Measurements from ENCODE around the gene MSN.
A peak's percentile ranks its signal among the peaks of the same experiment; 100 is the strongest.
"Not testable (repeated sequence)": the region's sequence is repeated elsewhere in the genome, so short reads cannot be mapped to it uniquely, and the experiment has no call there.

The MSN gene

DNA sequence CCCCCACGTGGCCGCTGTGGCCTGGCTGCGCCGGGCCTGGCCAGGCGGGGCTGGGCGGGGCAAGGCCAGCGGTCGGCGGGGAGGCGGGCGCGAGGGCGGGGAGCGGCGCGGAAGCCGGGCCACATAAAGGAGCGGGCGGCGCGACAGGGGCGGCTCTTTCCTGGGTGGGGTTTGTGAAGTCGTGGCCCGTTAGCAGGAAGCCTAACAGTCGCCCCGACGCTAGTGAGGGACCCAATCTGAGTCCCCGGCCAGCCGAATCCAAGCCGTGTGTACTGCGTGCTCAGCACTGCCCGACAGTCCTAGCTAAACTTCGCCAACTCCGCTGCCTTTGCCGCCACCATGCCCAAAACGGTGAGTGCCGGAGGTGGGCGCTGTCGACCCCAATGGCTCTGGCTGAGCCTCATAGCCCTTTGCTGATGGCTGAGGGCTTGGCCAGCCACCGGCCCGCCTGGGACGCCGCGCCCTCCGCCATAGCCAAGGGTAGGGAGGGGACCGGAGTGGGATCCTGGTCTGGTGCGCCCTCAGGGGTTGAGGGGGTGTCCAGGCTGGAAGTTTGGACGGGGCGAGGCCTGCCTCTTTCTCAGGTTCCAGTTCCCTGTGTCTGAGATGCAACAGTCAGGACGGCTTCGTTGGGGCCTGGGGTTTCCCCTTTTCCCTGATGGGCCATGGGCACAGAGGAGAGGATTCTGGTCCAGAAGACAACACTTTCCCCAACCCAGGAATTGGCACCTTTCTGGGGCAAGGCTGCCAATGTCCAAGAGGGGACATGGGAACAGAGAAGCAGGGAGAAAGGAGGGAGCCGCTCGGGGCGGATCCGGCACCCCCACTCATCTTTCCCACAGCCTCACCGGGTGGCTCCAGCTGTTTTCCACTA, at the start of gene MSN:
Gene MSN, plus strand, starts transcription at position 152 of the 874 bp plus-strand sequence. Its CDS starts 188 bp downstream, at position 340.
- peak; percentile 52 for DNase-seq
- in situ Hi-C loops (cut with HindIII; ENCODE audit: low pct_ligation_motif_present, low pct_unique_long_range_greater_than_20kb, low sequenced_read_pairs), result no loop called here

DNA sequence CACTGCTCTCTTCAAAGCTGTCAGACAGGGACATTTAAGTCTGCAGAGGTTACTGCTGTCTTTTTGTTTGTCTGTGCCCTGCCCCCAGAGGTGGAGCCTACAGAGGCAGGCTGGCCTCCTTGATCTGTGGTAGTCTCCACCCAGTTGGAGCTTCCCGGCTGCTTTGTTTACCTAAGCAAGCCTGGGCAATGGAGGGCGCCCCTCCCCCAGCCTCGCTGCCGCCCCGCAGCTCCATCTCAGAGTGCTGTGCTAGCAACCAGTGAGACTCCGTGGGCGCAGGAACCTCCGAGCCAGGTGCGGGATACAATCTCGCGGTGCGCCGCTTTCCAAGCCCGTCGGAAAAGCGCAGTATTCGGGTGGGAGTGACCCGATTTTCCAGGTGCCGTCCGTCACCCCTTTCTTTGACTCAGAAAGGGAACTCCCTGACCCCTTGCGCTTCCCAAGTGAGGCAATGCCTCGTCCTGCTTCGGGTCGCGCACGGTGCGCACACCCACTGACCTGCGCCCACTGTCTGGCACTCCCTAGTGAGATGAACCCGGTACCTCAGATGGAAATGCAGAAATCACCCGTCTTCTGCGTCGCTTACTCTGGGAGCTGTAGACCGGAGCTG, 47.3 kb upstream of the MSN start:
- DNase-seq, result peak; percentile 14
- in situ Hi-C loops (cut with HindIII; ENCODE audit: low pct_ligation_motif_present, low pct_unique_long_range_greater_than_20kb, low sequenced_read_pairs), result not testable (repeated sequence)

DNA sequence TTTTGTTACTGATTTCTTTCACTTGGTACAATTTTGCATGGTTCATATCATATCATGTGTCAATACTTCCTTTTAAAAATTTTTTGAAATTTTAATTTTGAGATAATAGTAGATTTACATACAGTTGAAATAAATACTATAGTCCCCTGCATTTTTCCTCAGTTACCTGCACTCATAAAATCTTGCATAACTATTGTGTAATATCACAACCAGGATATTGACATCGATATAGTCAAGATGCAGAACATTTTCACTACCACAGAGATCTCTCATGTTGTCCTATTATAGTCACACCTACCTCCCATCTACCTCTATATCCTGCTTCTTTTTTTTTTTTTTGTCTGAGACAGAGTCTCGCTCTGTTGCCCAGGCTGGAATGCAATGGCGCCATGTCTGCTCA, 36.7 kb upstream of the MSN start:
- DNase-seq, result no peak
- in situ Hi-C loops (cut with HindIII; ENCODE audit: low pct_ligation_motif_present, low pct_unique_long_range_greater_than_20kb, low sequenced_read_pairs), result no loop called here

DNA sequence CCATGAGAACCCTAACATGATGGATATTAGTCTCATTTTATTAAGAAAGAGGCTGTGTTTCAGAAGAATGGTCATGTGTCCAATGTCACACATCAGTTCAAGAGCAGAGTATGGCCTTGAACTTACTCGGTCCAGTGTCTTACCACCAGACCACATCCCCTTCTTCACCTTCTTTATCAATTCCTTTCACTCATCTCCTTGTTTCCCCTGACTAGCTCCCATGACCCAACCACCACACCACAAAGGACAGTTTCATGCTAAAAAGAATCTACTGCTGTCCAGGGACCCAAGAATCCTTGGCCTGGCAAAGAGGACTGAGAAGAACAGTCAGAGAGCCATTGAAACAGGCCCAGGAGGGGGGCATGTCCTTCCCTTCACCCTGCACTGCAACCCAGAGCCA, 33.6 kb upstream of the MSN start:
- in situ Hi-C loops (cut with HindIII; ENCODE audit: low pct_ligation_motif_present, low pct_unique_long_range_greater_than_20kb, low sequenced_read_pairs), result no loop called here
- DNase-seq, result no peak

DNA sequence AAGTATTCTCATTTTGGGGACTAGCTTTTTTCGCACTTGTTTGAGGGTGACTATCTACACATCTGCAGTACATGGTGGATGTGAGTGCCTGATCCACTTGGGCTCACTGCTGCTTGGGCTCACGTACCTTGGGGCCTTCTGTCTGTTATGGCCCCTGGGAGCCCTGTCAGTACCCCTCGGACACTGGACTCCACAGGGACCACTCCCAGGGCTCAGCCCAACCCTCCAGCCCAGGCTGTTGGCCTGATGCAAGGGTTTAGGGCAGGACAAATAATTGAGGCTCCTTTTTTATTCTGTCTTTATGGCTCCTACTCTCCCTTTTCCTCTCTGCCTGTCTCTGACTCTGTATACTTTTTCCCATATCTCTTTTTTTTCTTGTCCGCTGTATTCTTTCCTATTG, 32.7 kb upstream of the MSN start:
- in situ Hi-C loops (cut with HindIII; ENCODE audit: low pct_ligation_motif_present, low pct_unique_long_range_greater_than_20kb, low sequenced_read_pairs), result no loop called here
- DNase-seq, result no peak

- in situ Hi-C loops (cut with HindIII; ENCODE audit: low pct_ligation_motif_present, low pct_unique_long_range_greater_than_20kb, low sequenced_read_pairs), result no loop called here
- no peak for DNase-seq
Observed at GRCh38 chrX:65635378-65635777, 32.1 kb upstream of the MSN start.

DNA sequence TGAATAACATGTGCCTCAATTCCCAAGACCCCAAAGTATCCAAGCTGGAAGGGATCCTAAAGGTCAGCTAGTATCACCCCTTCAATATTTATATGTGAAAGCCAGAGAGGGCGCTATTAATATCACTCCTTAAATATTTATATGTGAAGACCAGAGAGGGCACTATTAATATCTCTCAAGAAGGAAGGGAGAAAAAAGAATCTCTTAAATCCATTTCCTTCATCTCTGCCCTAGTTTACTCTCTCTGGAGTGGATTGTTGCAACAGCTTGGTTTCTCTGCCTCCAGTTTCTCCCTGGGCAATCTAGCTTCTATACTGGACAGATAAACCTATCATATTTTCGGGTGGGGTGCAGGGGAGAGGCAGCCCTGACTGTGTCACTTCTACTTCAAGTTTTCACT, 31.6 kb upstream of the MSN start:
- no peak for DNase-seq
- in situ Hi-C loops (cut with HindIII; ENCODE audit: low pct_ligation_motif_present, low pct_unique_long_range_greater_than_20kb, low sequenced_read_pairs), result no loop called here

GRCh38 chrX:65636261-65636660, 31.2 kb upstream of the MSN start:
- DNase-seq; in situ Hi-C loops (cut with HindIII; ENCODE audit: low pct_ligation_motif_present, low pct_unique_long_range_greater_than_20kb, low sequenced_read_pairs): not testable (repeated sequence)

DNA sequence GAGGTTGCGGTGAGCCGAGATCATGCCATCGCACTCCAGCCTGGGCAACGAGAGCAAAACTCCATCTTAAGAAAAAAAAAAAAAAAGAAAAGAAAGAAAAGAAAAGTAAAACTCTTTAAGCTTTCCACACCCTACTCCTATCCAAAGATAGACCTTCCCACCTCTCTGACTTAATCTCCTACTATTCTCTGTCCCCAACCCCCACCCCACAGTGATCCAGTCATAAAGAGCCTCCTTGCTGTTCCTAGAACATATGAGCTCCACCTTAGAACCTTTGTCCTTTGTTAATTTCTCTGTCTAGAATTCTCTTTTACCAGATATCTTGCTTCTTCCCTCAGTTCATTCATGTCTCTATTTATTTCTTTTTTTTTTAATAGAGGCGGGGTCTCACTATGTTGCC, 30.1 kb upstream of the MSN start:
- DNase-seq, result no peak

DNA sequence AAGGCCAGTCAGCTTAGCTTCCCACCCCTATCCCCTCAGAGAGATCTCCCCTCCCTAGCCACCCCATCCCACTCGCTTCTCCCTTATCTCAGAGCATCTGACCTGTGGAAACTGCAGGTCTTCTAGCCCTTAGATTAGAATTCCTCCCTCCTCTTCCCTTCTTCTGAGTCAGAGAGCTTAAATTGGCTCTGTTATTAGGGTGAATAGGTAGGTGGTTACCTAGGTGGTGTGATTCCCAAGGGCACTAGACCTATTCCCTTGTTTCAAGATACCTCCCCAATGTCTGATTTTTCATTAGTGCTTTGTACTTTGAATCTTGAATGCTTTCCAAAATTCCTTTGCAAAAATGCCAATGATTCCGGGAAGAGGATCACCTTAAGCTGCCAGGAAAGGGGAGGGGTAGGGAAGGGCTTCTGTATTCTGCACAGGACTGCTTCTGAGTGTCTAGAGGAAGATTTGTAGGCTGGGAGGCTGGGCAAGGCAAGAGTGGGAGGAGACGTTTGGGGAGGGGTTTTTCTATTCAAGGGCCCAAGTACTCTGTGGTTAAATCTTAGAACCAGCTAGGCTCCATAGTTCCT, 24.5 kb upstream of the MSN start:
- in situ Hi-C loops (cut with HindIII; ENCODE audit: low pct_ligation_motif_present, low pct_unique_long_range_greater_than_20kb, low sequenced_read_pairs), result no loop called here
- DNase-seq, result peak; percentile 6

More for the DNA sequence above, 30.1 kb upstream of the MSN start:
- in situ Hi-C loops (cut with HindIII; ENCODE audit: low pct_ligation_motif_present, low pct_unique_long_range_greater_than_20kb, low sequenced_read_pairs), result no loop called here

GRCh38 chrX:65643531-65644052, 23.9 kb upstream of the MSN start:
- no peak for DNase-seq
- in situ Hi-C loops (cut with HindIII; ENCODE audit: low pct_ligation_motif_present, low pct_unique_long_range_greater_than_20kb, low sequenced_read_pairs), result no loop called here

DNA sequence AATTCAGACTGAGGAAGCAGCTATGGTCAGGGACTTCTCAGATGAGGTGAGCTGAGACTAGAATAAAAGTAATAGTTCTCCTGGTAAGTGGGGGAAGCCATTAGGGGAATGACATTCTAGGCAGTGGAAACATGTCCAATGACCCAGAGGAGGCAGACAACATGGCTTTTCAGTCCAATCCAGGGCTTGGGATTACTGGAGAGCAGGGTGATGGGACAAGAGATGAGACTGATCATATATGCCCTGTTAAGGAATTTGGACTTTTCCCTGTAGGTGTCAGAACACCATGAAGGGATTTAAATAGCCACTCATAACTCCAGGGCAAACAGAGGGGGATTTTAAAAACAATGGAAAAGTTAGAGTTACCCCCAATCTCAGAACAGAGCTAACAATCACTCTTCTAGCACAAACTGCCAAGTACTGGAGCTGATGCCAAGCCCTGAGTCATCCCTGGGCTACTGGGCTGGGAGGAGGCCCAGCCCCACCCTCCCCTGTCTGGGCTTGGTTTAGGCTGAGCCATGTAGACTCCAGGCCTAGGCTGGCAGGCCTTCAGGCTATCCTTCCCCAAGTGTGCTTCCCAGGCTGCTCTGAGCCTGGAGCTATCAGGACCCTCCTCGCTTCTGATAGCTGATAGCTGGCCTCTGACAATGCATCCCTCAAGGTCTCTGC, 22.7 kb upstream of the MSN start:
- DNase-seq, result peak; percentile 63
- in situ Hi-C loops (cut with HindIII; ENCODE audit: low pct_ligation_motif_present, low pct_unique_long_range_greater_than_20kb, low sequenced_read_pairs), result no loop called here

DNA sequence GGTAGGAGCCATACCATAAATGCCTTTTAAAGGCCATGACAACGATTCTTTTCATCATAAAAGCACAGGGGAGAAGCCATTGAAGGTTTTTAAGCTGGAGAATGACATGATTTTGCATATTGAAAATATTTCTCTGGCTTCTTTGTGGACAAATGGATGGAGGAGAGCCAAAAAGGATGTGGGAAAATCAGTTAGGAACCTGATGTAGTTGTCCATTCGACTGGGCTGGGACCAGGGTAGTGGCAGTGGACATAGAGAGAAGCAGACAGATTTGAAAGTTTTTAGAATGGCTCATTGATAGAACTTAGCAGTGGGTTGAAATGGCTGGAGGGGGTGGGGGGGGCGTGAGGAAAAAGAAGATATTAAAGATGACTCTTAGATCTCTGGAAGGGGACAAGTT, 19.7 kb upstream of the MSN start:
- in situ Hi-C loops (cut with HindIII; ENCODE audit: low pct_ligation_motif_present, low pct_unique_long_range_greater_than_20kb, low sequenced_read_pairs), result no loop called here

GRCh38 chrX:65652098-65652497, 15.4 kb upstream of the MSN start:
- in situ Hi-C loops (cut with HindIII; ENCODE audit: low pct_ligation_motif_present, low pct_unique_long_range_greater_than_20kb, low sequenced_read_pairs), result no loop called here
- no peak for DNase-seq

More for the DNA sequence above, 19.7 kb upstream of the MSN start:
- DNase-seq, result no peak

DNA sequence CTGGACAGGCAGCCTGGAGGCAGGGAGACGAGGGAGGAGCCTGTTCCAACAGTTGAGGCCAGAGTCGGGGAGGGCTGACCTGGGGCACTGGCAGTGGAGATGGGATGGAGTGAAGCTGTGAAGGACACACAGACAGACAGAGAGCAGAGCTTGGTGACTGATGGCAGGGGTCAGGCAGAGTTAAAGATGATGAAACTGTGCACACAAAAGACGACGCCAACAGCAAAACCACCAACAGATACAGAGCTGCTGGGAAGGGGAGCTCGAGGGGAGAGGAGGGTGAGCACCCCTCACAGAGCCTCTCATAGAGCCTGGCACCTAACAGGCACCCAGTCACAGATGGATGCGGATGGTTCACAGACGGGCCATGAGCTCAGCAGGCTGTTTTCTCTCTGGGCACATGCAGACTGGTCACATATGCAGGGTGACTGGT, 10.4 kb upstream of the MSN start:
- in situ Hi-C loops (cut with HindIII; ENCODE audit: low pct_ligation_motif_present, low pct_unique_long_range_greater_than_20kb, low sequenced_read_pairs), result not testable (repeated sequence)

DNA sequence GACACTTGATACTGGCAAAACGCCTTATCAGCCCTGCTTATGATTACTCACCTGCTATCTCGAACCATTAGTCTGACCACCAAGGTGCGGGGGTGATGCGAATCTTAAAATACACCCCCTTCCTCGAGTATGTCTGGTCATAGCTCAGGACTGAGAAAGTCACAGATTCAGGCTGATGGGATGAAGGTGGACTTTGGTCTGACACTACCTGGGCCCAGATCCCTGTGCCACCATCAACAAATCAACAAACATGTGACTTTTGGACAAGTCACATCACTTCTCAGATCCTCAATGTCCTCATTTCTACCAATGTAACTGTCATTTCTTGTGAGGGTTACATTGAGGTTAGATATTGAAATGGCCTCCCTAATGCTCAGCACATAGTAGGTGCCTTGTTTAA, 9.8 kb upstream of the MSN start:
- in situ Hi-C loops (cut with HindIII; ENCODE audit: low pct_ligation_motif_present, low pct_unique_long_range_greater_than_20kb, low sequenced_read_pairs), result no loop called here
- DNase-seq, result no peak

More for the DNA sequence above, 10.4 kb upstream of the MSN start:
- DNase-seq, result not testable (repeated sequence)

GRCh38 chrX:65658229-65658628, 9.2 kb upstream of the MSN start:
- no peak for DNase-seq
- in situ Hi-C loops (cut with HindIII; ENCODE audit: low pct_ligation_motif_present, low pct_unique_long_range_greater_than_20kb, low sequenced_read_pairs), result no loop called here

DNA sequence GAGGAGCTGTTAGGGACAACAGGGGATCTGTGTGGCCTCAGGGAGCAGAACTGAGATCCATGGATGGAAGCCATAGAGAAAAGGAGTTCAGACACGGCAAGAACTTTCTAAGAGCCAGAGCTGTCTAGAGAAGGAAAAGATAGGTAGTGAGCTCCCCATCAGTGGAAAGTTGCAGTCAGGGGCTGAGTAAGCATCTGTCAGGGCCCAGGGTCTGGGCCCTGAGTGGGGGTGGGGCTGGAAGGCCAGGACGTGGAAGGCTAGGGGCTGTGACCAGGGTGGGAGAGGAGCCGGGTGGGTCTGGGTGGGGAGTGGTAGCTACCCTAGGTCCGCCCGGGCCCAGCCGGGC, 324 bp upstream of the MSN start:
- no peak for DNase-seq
- in situ Hi-C loops (cut with HindIII; ENCODE audit: low pct_ligation_motif_present, low pct_unique_long_range_greater_than_20kb, low sequenced_read_pairs), result no loop called here

Measured in ACHN (cell line).